MCF 10A (cell line): Measurements from ENCODE around the gene GPX3. TPM values are rescaled to one million over a fixed set of nuclear protein-coding genes. Genes with fewer than 3 reads are reported as not detected.
A peak's percentile ranks its signal among the peaks of the same experiment; 100 is the strongest.

Source experiments
- BruUV-seq: library from RNA; stranded (reverse); fragments of 400-500 nt; replicated peaks from 2 replicates; lab custom pipeline; 2021; lab: Mats Ljungman, UMichigan
- CTCF ChIA-PET: fragments of 300-600 bp; sonication (Branson Sonifier 250); formaldehyde crosslinking; extraction: SDS; loops from one replicate; lab custom pipeline; 2021; ENCODE audit warnings: antibody characterized with exemption, inconsistent platforms; lab: Yijun Ruan, JAX
- POLR2A ChIA-PET: fragments of 300-600, 350-650 bp; sonication (Branson Sonifier 250); formaldehyde crosslinking; extraction: SDS; loops from one replicate; lab custom pipeline; 2020; ENCODE audit warnings: antibody characterized with exemption, inconsistent platforms; lab: Yijun Ruan, JAX
- DNase-seq: peaks from one replicate; pipeline ENCODE4 v3.0.0-alpha.2; 2018; ENCODE audit not compliant: unreplicated experiment
- H3K27ac Mint-ChIP-seq: one replicate; pipeline ENCODE4 v1.8.0; 2022; ENCODE audit warnings: mild to moderate bottlenecking, low read depth, mixed read lengths; ENCODE audit not compliant: unreplicated experiment
- H3K27me3 Mint-ChIP-seq: one replicate; pipeline ENCODE4 v1.8.0; 2022; ENCODE audit warnings: mixed read lengths; ENCODE audit not compliant: insufficient read depth, unreplicated experiment
- H3K36me3 Mint-ChIP-seq: one replicate; pipeline ENCODE4 v1.8.0; 2022; ENCODE audit warnings: mild to moderate bottlenecking, moderate library complexity, mixed read lengths; ENCODE audit not compliant: insufficient read depth, unreplicated experiment
- H3K4me1 Mint-ChIP-seq: one replicate; pipeline ENCODE4 v1.8.0; 2022; ENCODE audit warnings: mixed read lengths; ENCODE audit not compliant: insufficient read depth, unreplicated experiment
- H3K4me3 Mint-ChIP-seq: one replicate; pipeline ENCODE4 v1.8.0; 2022; ENCODE audit warnings: mild to moderate bottlenecking, moderate library complexity, mixed read lengths; ENCODE audit not compliant: unreplicated experiment
- H3K9me3 Mint-ChIP-seq: one replicate; pipeline ENCODE4 v1.8.0; 2022; ENCODE audit warnings: mixed read lengths; ENCODE audit not compliant: unreplicated experiment
- intact Hi-C: fragments of 100-400 bp; cut with micrococcal nuclease; formaldehyde crosslinking; loops from 2 replicates; pipeline ENCODE4 v1.14.1; 2022
- total RNA-seq: library from RNA; stranded (reverse); gene quantifications from 2 replicates; pipeline ENCODE4 v1.2.3, GENCODE V29; 2022
- TF ChIP-seq, protein P1 (sequence below): fragments of 200-600 bp; IDR thresholded peaks from one replicate; pipeline ENCODE4 v1.8.0; 2022; ENCODE audit warnings: antibody characterized with exemption, mild to moderate bottlenecking; ENCODE audit not compliant: unreplicated experiment

GPX3 gene
- total RNA-seq, 1 experiment from 2014 or later, result not detected

- H3K4me1 Mint-ChIP-seq, result no peaks in the 10 kb centered on the region
- BruUV-seq, result no TSS peak
- no peak for DNase-seq
- H3K27ac Mint-ChIP-seq, result no peak overlapping the region
- H3K36me3 Mint-ChIP-seq, result no peaks in the 10 kb centered on the region
- intact Hi-C loops, result loop anchor here (10.0 kb wide), 1 partner anchor 523 kb away; no protein-coding TSS in a partner anchor
- H3K27me3 Mint-ChIP-seq, result no peaks in the 10 kb centered on the region
- H3K4me3 Mint-ChIP-seq, result no peak overlapping the region
- CTCF ChIA-PET, result interaction anchor here (0.5 to 16.9 kb wide), 29 partner anchors 10 to 1443 kb away, joined by 3 to 394 read pairs (median 6); no protein-coding TSS in a partner anchor
- TF ChIP-seq, protein P1, sequence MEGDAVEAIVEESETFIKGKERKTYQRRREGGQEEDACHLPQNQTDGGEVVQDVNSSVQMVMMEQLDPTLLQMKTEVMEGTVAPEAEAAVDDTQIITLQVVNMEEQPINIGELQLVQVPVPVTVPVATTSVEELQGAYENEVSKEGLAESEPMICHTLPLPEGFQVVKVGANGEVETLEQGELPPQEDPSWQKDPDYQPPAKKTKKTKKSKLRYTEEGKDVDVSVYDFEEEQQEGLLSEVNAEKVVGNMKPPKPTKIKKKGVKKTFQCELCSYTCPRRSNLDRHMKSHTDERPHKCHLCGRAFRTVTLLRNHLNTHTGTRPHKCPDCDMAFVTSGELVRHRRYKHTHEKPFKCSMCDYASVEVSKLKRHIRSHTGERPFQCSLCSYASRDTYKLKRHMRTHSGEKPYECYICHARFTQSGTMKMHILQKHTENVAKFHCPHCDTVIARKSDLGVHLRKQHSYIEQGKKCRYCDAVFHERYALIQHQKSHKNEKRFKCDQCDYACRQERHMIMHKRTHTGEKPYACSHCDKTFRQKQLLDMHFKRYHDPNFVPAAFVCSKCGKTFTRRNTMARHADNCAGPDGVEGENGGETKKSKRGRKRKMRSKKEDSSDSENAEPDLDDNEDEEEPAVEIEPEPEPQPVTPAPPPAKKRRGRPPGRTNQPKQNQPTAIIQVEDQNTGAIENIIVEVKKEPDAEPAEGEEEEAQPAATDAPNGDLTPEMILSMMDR, result no peak
- POLR2A ChIA-PET, result interaction anchor here (0.7 kb wide), 1 partner anchor 40 kb away, joined by 3 read pairs; no protein-coding TSS in a partner anchor
- H3K9me3 Mint-ChIP-seq, result no peaks in the 10 kb centered on the region
Measured at GRCh38 chr5:151001436-151001835, 19.0 kb upstream of the GPX3 start.

- BruUV-seq, result no TSS peak
- peak; percentile 77 for DNase-seq
- TF ChIP-seq, protein P1, result peak; percentile 79
- H3K4me3 Mint-ChIP-seq, result no peak overlapping the region
- no peaks in the 10 kb centered on the region for H3K36me3 Mint-ChIP-seq
- no peaks in the 10 kb centered on the region for H3K9me3 Mint-ChIP-seq
- H3K27ac Mint-ChIP-seq, result no peak overlapping the region
- ChIA-PET POLR2A (interaction anchor here (0.7 to 1.3 kb wide), 4 partner anchors 21 to 116 kb away, joined by 3 to 6 read pairs (median 4); no protein-coding TSS in a partner anchor), CTCF (interaction anchor here (0.6 to 16.9 kb wide), 52 partner anchors 11 to 1641 kb away, joined by 3 to 394 read pairs (median 5); partner anchors contain the start of gene TNIP1)
- intact Hi-C loops, result loop anchor here (1.0 to 10.0 kb wide), 6 partner anchors 46 to 523 kb away; no protein-coding TSS in a partner anchor
- H3K27me3 Mint-ChIP-seq, result no peaks in the 10 kb centered on the region
- no peaks in the 10 kb centered on the region for H3K4me1 Mint-ChIP-seq
Measured at GRCh38 chr5:151002250-151002649, 18.1 kb upstream of the GPX3 start.

GRCh38 chr5:151002681-151003502 lies 17.5 kb upstream of the GPX3 start:
- Mint-ChIP-seq H3K4me1 (no peaks in the 10 kb centered on the region), H3K4me3 (no peak overlapping the region), H3K27me3 (no peaks in the 10 kb centered on the region), H3K36me3 (no peaks in the 10 kb centered on the region), H3K27ac (no peak overlapping the region), H3K9me3 (no peaks in the 10 kb centered on the region)
- no TSS peak for BruUV-seq
- TF ChIP-seq, protein P1, result no peak
- POLR2A ChIA-PET, result interaction anchor here (0.7 to 1.3 kb wide), 4 partner anchors 20 to 115 kb away, joined by 3 to 6 read pairs (median 4); no protein-coding TSS in a partner anchor
- CTCF ChIA-PET, result interaction anchor here (0.6 to 16.9 kb wide), 47 partner anchors 11 to 1640 kb away, joined by 3 to 394 read pairs (median 5); partner anchors contain the start of gene TNIP1
- DNase-seq, result no peak
- intact Hi-C loops, result loop anchor here (1.0 to 10.0 kb wide), 6 partner anchors 45 to 522 kb away; no protein-coding TSS in a partner anchor

GRCh38 chr5:151003503-151003860 lies 16.9 kb upstream of the GPX3 start:
- DNase-seq, result no peak
- no peak overlapping the region for H3K27ac Mint-ChIP-seq
- no peaks in the 10 kb centered on the region for H3K9me3 Mint-ChIP-seq
- POLR2A ChIA-PET, result no interaction called here
- no peaks in the 10 kb centered on the region for H3K4me1 Mint-ChIP-seq
- H3K36me3 Mint-ChIP-seq, result no peaks in the 10 kb centered on the region
- intact Hi-C loops, result loop anchor here (10.0 kb wide), 1 partner anchor 521 kb away; no protein-coding TSS in a partner anchor
- CTCF ChIA-PET, result interaction anchor here (0.6 to 16.9 kb wide), 11 partner anchors 10 to 472 kb away, joined by 3 to 394 read pairs (median 14); partner anchors contain the start of gene TNIP1
- no peaks in the 10 kb centered on the region for H3K27me3 Mint-ChIP-seq
- BruUV-seq, result no TSS peak
- H3K4me3 Mint-ChIP-seq, result no peak overlapping the region
- TF ChIP-seq, protein P1, result no peak
